Large intestine (tissue), 3 donors: ENCODE measurements around the gene HOXB8. TPM values are rescaled to one million over a fixed set of nuclear protein-coding genes. Genes with fewer than 3 reads are reported as not detected.

Source experiments
- DNase-seq, 2 donors: peaks; one replicate each; pipeline versions ENCODE4 v3.0.0 to v3.0.0-alpha.2; 2013
- H3K27ac ChIP-seq: one replicate; pipeline ENCODE4 v1.5.1; 2013; ENCODE audit warnings: low read length
- H3K27me3 ChIP-seq: 2 replicates; pipeline ENCODE4 v1.6.1; 2013; ENCODE audit warnings: low read length; ENCODE audit not compliant: control insufficient read depth, insufficient read depth
- H3K36me3 ChIP-seq: 2 replicates; pipeline ENCODE4 v1.6.1; 2013; ENCODE audit warnings: low read length; ENCODE audit not compliant: control insufficient read depth, insufficient read depth
- H3K4me1 ChIP-seq: one replicate; pipeline ENCODE4 v1.6.1; 2013; ENCODE audit warnings: low read length; ENCODE audit not compliant: control insufficient read depth, insufficient read depth
- H3K4me3 ChIP-seq: one replicate; pipeline ENCODE4 v1.5.1; 2013; ENCODE audit warnings: low read length
- H3K9me3 ChIP-seq: one replicate; pipeline ENCODE4 v1.6.1; 2013; ENCODE audit warnings: mild to moderate bottlenecking, low read depth, low read length, moderate library complexity; ENCODE audit not compliant: control insufficient read depth
- WGBS: methylation state at CpG from one replicate; pipeline ENCODE4 v1.1.5; 2013; ENCODE audit warnings: low lambda C conversion rate; ENCODE audit not compliant: insufficient coverage; 5-methylcytosine and 5-hydroxymethylcytosine counted together
- polyA plus RNA-seq: library from polyadenylated mRNA; unstranded; fragments of 120-200 nt; gene quantifications from one replicate; pipeline ENCODE4 v1.2.1, GENCODE V29; 2013

The HOXB8 gene
- polyA plus RNA-seq, 1 donor: 1.8 TPM

- no peak for DNase-seq
- no CpG with 5 or more reads among the region's 5 CpGs for WGBS
- peaks cover 15% of the 10 kb centered on the region for H3K9me3 ChIP-seq
- peaks cover 49% of the 10 kb centered on the region for H3K4me1 ChIP-seq
- H3K36me3 ChIP-seq: peaks cover 6% of the 10 kb centered on the region
- no peak overlapping the region for H3K4me3 ChIP-seq
- peaks cover 99% of the 10 kb centered on the region for H3K27me3 ChIP-seq
- H3K27ac ChIP-seq: peak overlapping the region; percentile 47
These were observed 15.7 kb downstream of the HOXB8 start for GRCh38 chr17:48599354-48599753.

DNA sequence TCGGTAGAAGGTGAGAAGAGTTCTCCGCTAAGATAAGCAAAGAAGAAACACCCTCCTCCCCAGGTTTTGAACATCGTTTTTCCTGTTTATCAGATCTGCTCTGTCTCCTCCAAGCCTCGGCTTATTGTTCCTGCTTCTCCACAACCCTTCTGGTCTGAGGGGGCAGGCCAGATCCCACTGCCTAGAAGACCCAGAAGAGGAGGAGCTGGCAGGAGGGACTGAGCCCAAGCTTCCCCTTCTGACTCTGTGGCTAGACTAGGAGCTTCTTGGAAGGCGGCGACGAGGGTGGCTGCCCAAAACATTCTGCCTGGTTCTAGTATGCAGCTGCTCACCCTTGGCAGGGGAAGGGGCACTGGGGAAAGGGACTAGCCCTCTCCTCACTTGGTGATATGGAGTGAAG is 16.4 kb downstream of the HOXB8 start:
- peaks cover 49% of the 10 kb centered on the region for H3K4me1 ChIP-seq
- H3K27me3 ChIP-seq: peaks cover 99% of the 10 kb centered on the region
- no peak for DNase-seq
- H3K4me3 ChIP-seq: peak overlapping the region; percentile 59
- H3K27ac ChIP-seq: peak overlapping the region; percentile 47
- H3K36me3 ChIP-seq: peaks cover 6% of the 10 kb centered on the region
- WGBS: no CpG with 5 or more reads among the region's 7 CpGs
- H3K9me3 ChIP-seq: peaks cover 12% of the 10 kb centered on the region

DNA sequence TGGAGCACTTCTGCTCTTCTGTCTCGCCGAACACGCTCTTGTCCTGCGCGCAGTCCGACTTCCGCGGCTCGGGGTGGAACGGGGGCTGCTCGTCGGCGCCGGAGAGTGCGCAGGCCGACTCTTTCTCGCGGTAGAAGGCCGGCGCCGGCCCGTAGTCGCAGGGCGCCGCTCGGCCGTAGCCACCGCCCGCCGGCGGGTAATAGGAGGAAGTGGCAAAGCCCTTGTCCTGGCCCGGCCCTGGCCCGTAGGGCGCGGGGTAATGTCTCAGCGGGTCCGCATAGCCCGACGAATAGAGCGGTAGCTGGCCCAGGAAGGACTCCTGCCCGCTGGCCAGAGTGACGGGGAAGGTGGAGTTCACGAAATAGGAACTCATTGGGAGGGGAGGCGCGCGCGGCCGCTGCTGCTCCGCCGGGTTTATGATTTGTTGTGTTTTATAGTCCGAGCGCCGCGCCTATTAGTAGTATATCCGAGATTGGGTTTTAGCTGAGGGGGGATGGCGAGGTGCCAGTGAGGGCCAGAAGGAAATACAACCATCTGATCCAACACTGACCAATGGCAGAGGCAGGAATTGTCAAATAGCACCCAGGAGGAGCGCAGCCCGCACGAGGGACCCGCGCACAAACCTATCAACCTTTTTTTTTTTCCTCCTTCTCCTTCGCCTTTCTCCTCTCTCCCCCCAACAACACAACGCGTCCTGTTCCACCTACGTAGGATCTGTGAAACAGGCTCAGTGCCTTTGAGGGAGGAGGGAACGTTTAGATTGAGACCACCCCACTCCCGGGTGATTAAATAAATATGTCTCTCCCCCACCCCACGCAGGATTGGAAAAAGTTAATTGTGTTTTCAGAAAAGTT is 17.1 kb downstream of the HOXB8 start:
- peak overlapping the region; percentile 59 for H3K4me3 ChIP-seq
- peak in 1 of 2 donors; percentile 64 for DNase-seq
- H3K36me3 ChIP-seq: peaks cover 6% of the 10 kb centered on the region
- peak overlapping the region; percentile 47 for H3K27ac ChIP-seq
- WGBS: 0% methylated on average over 7 of the region's 68 CpGs
- peaks cover 98% of the 10 kb centered on the region for H3K27me3 ChIP-seq
- peaks cover 49% of the 10 kb centered on the region for H3K4me1 ChIP-seq
- peaks cover 15% of the 10 kb centered on the region for H3K9me3 ChIP-seq

- Histone ChIP-seq H3K36me3 (peaks cover 6% of the 10 kb centered on the region), H3K27me3 (peaks cover 99% of the 10 kb centered on the region), H3K27ac (peak overlapping the region; percentile 47), H3K4me3 (peak overlapping the region; percentile 59), H3K4me1 (peaks cover 49% of the 10 kb centered on the region), H3K9me3 (peaks cover 16% of the 10 kb centered on the region)
- DNase-seq: no peak
- WGBS: no CpG with 5 or more reads among the region's 16 CpGs
These were observed 17.6 kb downstream of the HOXB8 start for GRCh38 chr17:48597528-48597777.

- Histone ChIP-seq H3K36me3 (peaks cover 6% of the 10 kb centered on the region), H3K4me1 (peaks cover 45% of the 10 kb centered on the region), H3K27me3 (peaks cover 99% of the 10 kb centered on the region), H3K27ac (peak overlapping the region; percentile 47), H3K4me3 (peak overlapping the region; percentile 59), H3K9me3 (peaks cover 18% of the 10 kb centered on the region)
- 0% methylated on average over 5 of the region's 26 CpGs for WGBS
- DNase-seq: peak in 1 of 2 donors; percentile 15
These were observed 18.2 kb downstream of the HOXB8 start for GRCh38 chr17:48596735-48597527.

DNA sequence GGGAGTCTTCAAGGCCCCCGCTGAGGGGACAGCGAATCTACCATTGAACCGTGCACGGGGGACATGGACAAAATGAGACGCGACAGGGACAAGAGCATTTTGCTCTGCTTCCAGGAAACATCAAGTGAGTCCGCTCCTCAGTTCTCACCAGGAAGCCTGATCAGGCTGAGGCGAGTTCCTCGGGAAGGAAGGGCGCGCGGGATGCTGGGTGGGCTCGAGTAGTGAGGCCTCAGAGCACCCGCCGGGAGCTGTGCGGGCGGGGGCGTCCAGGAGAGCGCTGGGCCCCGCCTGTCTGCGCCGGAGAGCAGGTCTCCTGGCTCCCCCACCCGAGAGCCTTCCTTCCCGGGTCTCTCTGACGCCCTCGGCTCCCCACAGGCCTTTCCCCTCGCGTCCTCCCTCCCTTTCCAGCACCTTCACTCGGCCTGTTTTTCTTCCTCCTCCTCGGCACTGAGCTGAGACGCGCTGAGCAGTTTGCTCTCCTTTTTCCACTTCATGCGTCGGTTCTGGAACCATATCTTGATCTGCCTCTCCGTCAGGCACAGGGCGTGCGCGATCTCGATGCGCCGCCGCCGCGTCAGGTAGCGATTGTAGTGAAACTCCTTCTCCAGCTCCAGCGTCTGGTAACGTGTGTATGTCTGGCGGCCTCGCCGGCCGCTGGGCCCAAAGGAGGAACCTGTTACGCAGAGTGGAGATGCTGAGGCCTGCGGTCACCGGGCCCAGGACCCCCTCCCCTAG is 18.9 kb downstream of the HOXB8 start:
- DNase-seq: no peak
- WGBS: no CpG with 5 or more reads among the region's 54 CpGs
- H3K36me3 ChIP-seq: peaks cover 9% of the 10 kb centered on the region
- peaks cover 99% of the 10 kb centered on the region for H3K27me3 ChIP-seq
- peak overlapping the region; percentile 47 for H3K27ac ChIP-seq
- H3K4me3 ChIP-seq: peak overlapping the region; percentile 59
- peaks cover 19% of the 10 kb centered on the region for H3K9me3 ChIP-seq
- peaks cover 37% of the 10 kb centered on the region for H3K4me1 ChIP-seq

GRCh38 chr17:48595278-48595999 is 19.7 kb downstream of the HOXB8 start:
- H3K27me3 ChIP-seq: peaks cover 99% of the 10 kb centered on the region
- no peak for DNase-seq
- no CpG with 5 or more reads among the region's 25 CpGs for WGBS
- peaks cover 12% of the 10 kb centered on the region for H3K36me3 ChIP-seq
- H3K4me3 ChIP-seq: peak overlapping the region; percentile 59
- peak overlapping the region; percentile 59 for H3K27ac ChIP-seq
- peaks cover 19% of the 10 kb centered on the region for H3K9me3 ChIP-seq
- peaks cover 35% of the 10 kb centered on the region for H3K4me1 ChIP-seq

DNA sequence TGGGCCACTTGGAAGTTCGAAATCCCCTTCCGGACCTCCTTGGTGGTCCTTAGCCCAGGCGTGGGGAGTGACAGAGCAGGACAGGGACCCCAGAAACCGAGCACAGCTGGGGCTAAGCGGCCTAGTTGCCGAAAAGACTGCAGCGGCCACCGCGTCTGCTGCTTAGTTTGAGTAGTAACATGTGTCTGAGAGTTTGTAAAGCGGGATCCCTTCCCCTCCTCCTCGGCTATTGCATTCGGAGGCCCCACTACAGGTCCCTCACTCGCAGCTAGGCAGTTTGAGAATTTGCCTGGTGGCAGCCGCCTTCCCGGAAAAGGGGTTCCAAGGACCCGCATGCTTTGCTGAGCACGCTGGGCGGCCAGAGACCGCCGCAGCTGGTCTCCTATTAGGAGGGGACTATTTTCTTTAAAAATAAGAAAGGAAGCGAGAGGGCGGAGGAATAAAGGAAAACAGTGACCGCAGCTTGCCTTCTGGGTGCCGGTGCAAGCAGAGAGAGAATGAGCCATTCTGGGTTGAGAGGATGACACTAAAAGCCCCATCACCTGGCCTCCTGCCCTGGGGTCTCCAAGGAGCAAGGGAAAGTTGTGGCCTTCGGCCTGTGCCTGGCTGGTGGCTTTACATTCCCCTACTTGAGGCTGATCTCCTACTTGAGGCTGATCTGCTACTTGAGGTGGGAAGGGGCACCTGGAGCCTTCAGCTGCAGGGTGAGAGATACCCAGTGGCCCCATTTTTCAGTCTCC is 20.4 kb downstream of the HOXB8 start:
- peak in 1 of 2 donors; percentile 10 for DNase-seq
- H3K4me1 ChIP-seq: peaks cover 31% of the 10 kb centered on the region

GRCh38 chr17:48593840-48594537 is 21.1 kb downstream of the HOXB8 start:
- peak overlapping the region; percentile 5 for H3K4me3 ChIP-seq
- H3K36me3 ChIP-seq: peaks cover 12% of the 10 kb centered on the region
- peak; percentile 77 to 82 for DNase-seq
- H3K27me3 ChIP-seq: peaks cover 99% of the 10 kb centered on the region
- H3K9me3 ChIP-seq: peaks cover 19% of the 10 kb centered on the region
- peak overlapping the region; percentile 59 for H3K27ac ChIP-seq
- H3K4me1 ChIP-seq: peaks cover 30% of the 10 kb centered on the region
- WGBS: 67% methylated on average over 1 of the region's 37 CpGs

More for the DNA sequence above, 20.4 kb downstream of the HOXB8 start:
- Histone ChIP-seq H3K4me3 (peak overlapping the region; percentile 5), H3K9me3 (peaks cover 19% of the 10 kb centered on the region), H3K27ac (peak overlapping the region; percentile 59), H3K36me3 (peaks cover 12% of the 10 kb centered on the region), H3K27me3 (peaks cover 99% of the 10 kb centered on the region)
- WGBS: no CpG with 5 or more reads among the region's 25 CpGs
